A673 (cell line): ENCODE measurements around the gene PLB1. TPM values are rescaled to one million over a fixed set of nuclear protein-coding genes. Genes with fewer than 3 reads are reported as not detected.

Experiments
- BruUV-seq: library from RNA; stranded (reverse); fragments of 400-500 nt; replicated peaks from 2 replicates; lab custom pipeline; 2021; lab: Mats Ljungman, UMichigan
- CTCF ChIA-PET: fragments of 300-600 bp; sonication (Branson Sonifier 250); formaldehyde crosslinking; loops from one replicate; lab custom pipeline; 2022; ENCODE audit warnings: antibody characterized with exemption; lab: Charles Lee
- POLR2A ChIA-PET: fragments of 300-600 bp; sonication (Branson Sonifier 250); formaldehyde crosslinking; loops from one replicate; lab custom pipeline; 2022; ENCODE audit warnings: antibody characterized with exemption; ENCODE audit not compliant: low non-redundant PET; lab: Charles Lee
- DNase-seq: peaks from one replicate; pipeline ENCODE4 v3.0.0-alpha.2; 2015; ENCODE audit warnings: low spot score
- H3K27ac ChIP-seq: fragments of 200-600 bp; sonication (generic); 2 replicates; pipeline ENCODE4 v1.5.1; 2016; ENCODE audit warnings: mixed run types, low read depth, mild to moderate bottlenecking, mixed read lengths, antibody characterized with exemption, low read length; ENCODE audit not compliant: poor library complexity, severe bottlenecking
- H3K27me3 ChIP-seq: fragments of 200-600 bp; sonication (generic); replicated peaks from 2 replicates; pipeline ENCODE4 v1.6.1; 2017; ENCODE audit warnings: mixed run types, low read depth, mild to moderate bottlenecking, mixed read lengths, antibody characterized with exemption, low read length; ENCODE audit not compliant: insufficient read depth, poor library complexity
- H3K36me3 ChIP-seq: fragments of 200-600 bp; sonication (generic); 2 replicates; pipeline ENCODE4 v1.6.1; 2016; ENCODE audit warnings: mixed run types, mild to moderate bottlenecking, mixed read lengths, antibody characterized with exemption, low read length; ENCODE audit not compliant: insufficient read depth, poor library complexity, severe bottlenecking
- H3K4me1 ChIP-seq: fragments of 200-600 bp; sonication (generic); 2 replicates; pipeline ENCODE4 v1.6.1; 2017; ENCODE audit warnings: mixed run types, mild to moderate bottlenecking, mixed read lengths, antibody characterized with exemption, low read length; ENCODE audit not compliant: insufficient read depth, poor library complexity, severe bottlenecking
- H3K4me3 ChIP-seq: fragments of 200-600 bp; sonication (generic); 2 replicates; pipeline ENCODE4 v1.5.1; 2016; ENCODE audit warnings: low read depth, mixed run types, mild to moderate bottlenecking, mixed read lengths, low read length; ENCODE audit not compliant: poor library complexity, severe bottlenecking
- H3K9me3 ChIP-seq: fragments of 200-600 bp; sonication (generic); 2 replicates; pipeline ENCODE4 v1.6.1; 2016; ENCODE audit warnings: mixed run types, low read depth, mild to moderate bottlenecking, mixed read lengths, antibody characterized with exemption, low read length; ENCODE audit not compliant: poor library complexity, severe bottlenecking
- CTCF ChIP-seq: fragments of 300-800, 200-600 bp; sonication (generic); conservative IDR thresholded peaks from 2 replicates; pipeline ENCODE4 v1.5.1; 2017; ENCODE audit warnings: low read depth, mild to moderate bottlenecking, antibody characterized with exemption, low read length, moderate library complexity, mixed read lengths
- EZH2 ChIP-seq: fragments of 200-600 bp; sonication (generic); IDR thresholded peaks from 2 replicates; pipeline ENCODE4 v1.6.1; 2017; ENCODE audit warnings: borderline replicate concordance, low read depth, mild to moderate bottlenecking, mixed read lengths, antibody characterized with exemption, low read length; ENCODE audit not compliant: poor library complexity, severe bottlenecking
- intact Hi-C: fragments of 100-400 bp; cut with micrococcal nuclease; formaldehyde crosslinking; loops from one replicate; pipeline ENCODE4 v1.10.0; 2022; ENCODE audit not compliant: unreplicated experiment
- total RNA-seq: library from RNA; stranded (reverse); gene quantifications from 2 replicates; pipeline ENCODE4 v1.2.3, GENCODE V29; 2021

The PLB1 gene
- total RNA-seq, 1 experiment from 2014 or later = 0.39 TPM

GRCh38 chr2:28515176-28515751 is 19.4 kb downstream of the PLB1 start:
- Histone ChIP-seq H3K4me3 (no peak overlapping the region), H3K9me3 (no peaks in the 10 kb centered on the region), H3K36me3 (no peaks in the 10 kb centered on the region), H3K27me3 (peaks cover 37% of the 10 kb centered on the region), H3K27ac (no peak overlapping the region), H3K4me1 (no peaks in the 10 kb centered on the region)
- TF ChIP-seq CTCF (no peak), EZH2 (no peak)
- ChIA-PET CTCF (no interaction called here), POLR2A (interaction anchor here (0.6 kb wide), 1 partner anchor 192 kb away, joined by 5 read pairs; no protein-coding TSS in a partner anchor)
- intact Hi-C loops = no loop called here
- no TSS peak for BruUV-seq
- DNase-seq = no peak

GRCh38 chr2:28516430-28516829 is 20.6 kb downstream of the PLB1 start:
- POLR2A ChIA-PET = no interaction called here
- no peaks in the 10 kb centered on the region for H3K36me3 ChIP-seq
- no peak for DNase-seq
- H3K4me3 ChIP-seq = no peak overlapping the region
- CTCF ChIA-PET = no interaction called here
- no peaks in the 10 kb centered on the region for H3K4me1 ChIP-seq
- no peak overlapping the region for H3K27ac ChIP-seq
- H3K9me3 ChIP-seq = no peaks in the 10 kb centered on the region
- no TSS peak for BruUV-seq
- peaks cover 37% of the 10 kb centered on the region for H3K27me3 ChIP-seq
- intact Hi-C loops = no loop called here
- TF ChIP-seq CTCF (no peak), EZH2 (no peak)

- Histone ChIP-seq H3K4me3 (no peak overlapping the region), H3K27me3 (peaks cover 37% of the 10 kb centered on the region), H3K27ac (no peak overlapping the region), H3K4me1 (no peaks in the 10 kb centered on the region), H3K36me3 (no peaks in the 10 kb centered on the region), H3K9me3 (no peaks in the 10 kb centered on the region)
- no peak for DNase-seq
- POLR2A ChIA-PET = no interaction called here
- BruUV-seq = no TSS peak
- TF ChIP-seq EZH2 (no peak), CTCF (no peak)
- CTCF ChIA-PET = no interaction called here
- intact Hi-C loops = no loop called here
These were observed 21.1 kb downstream of the PLB1 start for GRCh38 chr2:28516950-28517349.
